ENCODE data around the gene CDKN2AIP.
A peak's percentile ranks its signal among the peaks of the same experiment; 100 is the strongest.

The CDKN2AIP gene

GRCh38 chr4:183444214-183445096, at the start of gene CDKN2AIP:
TSS of gene CDKN2AIP (plus strand) at chr4:183444636. CDS start at chr4:183444798, 162 bp downstream.
- FAIRE-seq (no peak), DNase-seq (ENCODE audit: insufficient read length, low spot score) (peak; percentile 69)
- no peak for TF ChIP-seq CTCF (IDR thresholded peaks at IDR 0.05; ENCODE audit: insufficient read depth, missing control alignments)

GRCh38 chr4:183395395-183395794, 49.0 kb upstream of the CDKN2AIP start:
- FAIRE-seq (no peak), DNase-seq (ENCODE audit: insufficient read length, low spot score) (no peak)
- no peak for TF ChIP-seq CTCF (IDR thresholded peaks at IDR 0.05; ENCODE audit: insufficient read depth, missing control alignments)

- TF ChIP-seq CTCF (IDR thresholded peaks at IDR 0.05; ENCODE audit: insufficient read depth, missing control alignments): no peak
- DNase-seq (ENCODE audit: insufficient read length, low spot score) (no peak), FAIRE-seq (no peak)
Observed at GRCh38 chr4:183396227-183396637, 48.2 kb upstream of the CDKN2AIP start.

GRCh38 chr4:183397741-183398297, 46.6 kb upstream of the CDKN2AIP start:
- FAIRE-seq: no peak
- TF ChIP-seq CTCF (IDR thresholded peaks at IDR 0.05; ENCODE audit: insufficient read depth, missing control alignments): no peak
- DNase-seq (ENCODE audit: insufficient read length, low spot score): no peak

- DNase-seq (ENCODE audit: insufficient read length, low spot score): no peak
- FAIRE-seq: no peak
- TF ChIP-seq CTCF (IDR thresholded peaks at IDR 0.05; ENCODE audit: insufficient read depth, missing control alignments): peak; percentile 15
Observed at GRCh38 chr4:183398298-183399125, 45.9 kb upstream of the CDKN2AIP start.

GRCh38 chr4:183399126-183399522, 45.3 kb upstream of the CDKN2AIP start:
- FAIRE-seq (no peak), DNase-seq (ENCODE audit: insufficient read length, low spot score) (no peak)
- TF ChIP-seq CTCF (IDR thresholded peaks at IDR 0.05; ENCODE audit: insufficient read depth, missing control alignments): no peak

Measured in D721Med (cell line).